Endometrium (tissue), 2 donors: ENCODE measurements around the gene DNMT3B.
"Not testable (repeated sequence)": the region's sequence is repeated elsewhere in the genome, so short reads cannot be mapped to it uniquely, and the experiment has no call there.

Source experiments
- FAIRE-seq: peaks from 2 replicates; lab custom pipeline; 2012; peaks lifted over from hg19 to GRCh38; lab: Jason Lieb, UNC
- donor health status: control.
- donor health status: control.

DNMT3B gene

GRCh38 chr20:32761831-32762753, at the start of gene DNMT3B:
TSS of gene DNMT3B (plus strand) at chr20:32762385. CDS start at chr20:32780324, 17,939 bp downstream.
- no peak for FAIRE-seq

GRCh38 chr20:32718749-32719348, 43.3 kb upstream of the DNMT3B start:
- FAIRE-seq, result no peak

- no peak for FAIRE-seq
Observed at GRCh38 chr20:32727683-32728082, 34.5 kb upstream of the DNMT3B start.

- FAIRE-seq, result not testable (repeated sequence)
Observed at GRCh38 chr20:32728435-32728834, 33.8 kb upstream of the DNMT3B start.

- FAIRE-seq, result not testable (repeated sequence)
Observed at GRCh38 chr20:32729334-32729733, 32.9 kb upstream of the DNMT3B start.

GRCh38 chr20:32731882-32732266, 30.3 kb upstream of the DNMT3B start:
- no peak for FAIRE-seq

GRCh38 chr20:32737371-32738223, 24.6 kb upstream of the DNMT3B start:
- no peak for FAIRE-seq

- FAIRE-seq, result no peak
Observed at GRCh38 chr20:32741151-32741550, 21.0 kb upstream of the DNMT3B start.

GRCh38 chr20:32742322-32743236, 19.6 kb upstream of the DNMT3B start:
- no peak for FAIRE-seq

- FAIRE-seq, result no peak
Observed at GRCh38 chr20:32743237-32744112, 18.7 kb upstream of the DNMT3B start, which contains the start of gene COMMD7. TSS of gene COMMD7 (minus strand) at chr20:32743467. CDS start at chr20:32743391, 76 bp downstream.

- no peak for FAIRE-seq
Observed at GRCh38 chr20:32749914-32750637, 12.1 kb upstream of the DNMT3B start.

GRCh38 chr20:32751293-32751692, 10.9 kb upstream of the DNMT3B start:
- FAIRE-seq, result no peak

- no peak for FAIRE-seq
Observed at GRCh38 chr20:32751702-32752457, 10.3 kb upstream of the DNMT3B start.

- no peak for FAIRE-seq
Observed at GRCh38 chr20:32752458-32753250, 9.5 kb upstream of the DNMT3B start.

- FAIRE-seq, result no peak
Observed at GRCh38 chr20:32753731-32754130, 8.5 kb upstream of the DNMT3B start.

GRCh38 chr20:32756156-32756555, 6.0 kb upstream of the DNMT3B start:
- FAIRE-seq, result no peak

GRCh38 chr20:32761417-32761830, 761 bp upstream of the DNMT3B start:
- no peak for FAIRE-seq

- FAIRE-seq, result no peak
Observed at GRCh38 chr20:32762754-32763201, 593 bp downstream of the DNMT3B start.
